Measurements from ENCODE around the gene VEZT.

- TF ChIP-seq POLR2A (IDR thresholded peaks at IDR 0.05; ENCODE audit: low read depth, low read length) (no peak), POLR2AphosphoS5 (IDR thresholded peaks at IDR 0.05; ENCODE audit: low read depth, low read length) (no peak), TAF1 (IDR thresholded peaks at IDR 0.05; ENCODE audit: borderline replicate concordance, low read depth, low read length) (no peak)
These were observed 31.2 kb downstream of the VEZT start for GRCh38 chr12:95248604-95249360.

Data from GM12892 (cell line).